ENCODE results near the gene ATL2. TPM values are rescaled to one million over a fixed set of nuclear protein-coding genes. Genes with fewer than 3 reads are reported as not detected.

The ATL2 gene
- total RNA-seq, 1 donor from 2014 or later: 109 TPM

Other genes starting within 250 kb of the ATL2 start
- gene HNRNPLL, start 225.7 kb upstream of the ATL2 start, total RNA-seq: 66.1 TPM